HPDE6-E6E7 (cell line): Measurements from ENCODE around the gene GIMAP2.

ENCODE experiments used
- DNase-seq: peaks from one replicate; pipeline ENCODE4 v3.0.0; 2011; ENCODE audit warnings: missing footprints; ENCODE audit errors: extremely low spot score

Gene GIMAP2

DNA sequence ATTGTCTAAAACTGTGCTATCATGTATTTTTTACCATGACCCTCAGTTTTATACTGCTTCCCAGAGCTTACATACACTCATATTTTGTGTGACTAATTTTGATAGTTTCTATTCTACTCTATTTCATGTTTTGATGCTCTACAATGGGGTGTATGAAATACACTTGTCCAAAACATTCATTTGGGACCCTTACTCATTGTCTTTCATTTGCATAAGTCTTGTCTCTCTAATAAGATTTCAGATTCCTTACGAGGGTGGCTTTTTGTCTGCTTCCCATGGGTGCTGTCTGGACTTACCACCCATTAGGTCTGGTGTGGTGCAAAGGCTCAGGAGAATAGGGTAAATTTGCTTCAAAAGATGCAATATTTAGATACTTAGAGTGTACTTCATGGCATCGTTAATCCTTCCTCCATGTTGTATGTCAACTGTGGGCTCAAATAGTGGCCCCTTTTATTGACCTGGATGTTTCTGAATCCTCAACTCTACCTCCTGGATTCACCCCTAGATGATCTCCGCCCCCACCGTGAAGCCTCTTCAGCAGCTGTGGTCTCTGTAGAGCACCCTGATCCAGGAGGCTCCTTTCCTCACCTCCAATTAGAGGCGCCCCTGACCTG lies 48.1 kb downstream of the GIMAP2 start:
- no peak for DNase-seq

DNA sequence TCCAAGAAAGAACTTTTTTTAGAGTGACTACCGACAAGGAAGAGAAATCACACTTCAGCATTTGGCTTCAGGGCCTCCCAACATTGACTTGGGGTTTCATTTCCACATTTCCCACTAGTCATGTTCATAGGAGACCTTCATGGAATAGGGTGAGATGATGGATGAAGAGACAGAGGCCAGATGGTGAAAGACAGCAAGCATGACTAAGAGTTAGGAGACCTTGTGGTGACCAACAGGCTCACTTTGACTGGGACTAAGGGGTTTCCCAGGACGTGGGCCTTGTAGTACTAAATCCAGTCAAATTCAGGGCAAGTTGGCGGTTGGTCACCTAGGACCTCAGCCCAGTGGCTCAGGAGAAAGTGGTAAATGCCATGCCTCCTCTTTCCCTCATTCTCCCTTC lies 48.7 kb downstream of the GIMAP2 start:
- no peak for DNase-seq

DNA sequence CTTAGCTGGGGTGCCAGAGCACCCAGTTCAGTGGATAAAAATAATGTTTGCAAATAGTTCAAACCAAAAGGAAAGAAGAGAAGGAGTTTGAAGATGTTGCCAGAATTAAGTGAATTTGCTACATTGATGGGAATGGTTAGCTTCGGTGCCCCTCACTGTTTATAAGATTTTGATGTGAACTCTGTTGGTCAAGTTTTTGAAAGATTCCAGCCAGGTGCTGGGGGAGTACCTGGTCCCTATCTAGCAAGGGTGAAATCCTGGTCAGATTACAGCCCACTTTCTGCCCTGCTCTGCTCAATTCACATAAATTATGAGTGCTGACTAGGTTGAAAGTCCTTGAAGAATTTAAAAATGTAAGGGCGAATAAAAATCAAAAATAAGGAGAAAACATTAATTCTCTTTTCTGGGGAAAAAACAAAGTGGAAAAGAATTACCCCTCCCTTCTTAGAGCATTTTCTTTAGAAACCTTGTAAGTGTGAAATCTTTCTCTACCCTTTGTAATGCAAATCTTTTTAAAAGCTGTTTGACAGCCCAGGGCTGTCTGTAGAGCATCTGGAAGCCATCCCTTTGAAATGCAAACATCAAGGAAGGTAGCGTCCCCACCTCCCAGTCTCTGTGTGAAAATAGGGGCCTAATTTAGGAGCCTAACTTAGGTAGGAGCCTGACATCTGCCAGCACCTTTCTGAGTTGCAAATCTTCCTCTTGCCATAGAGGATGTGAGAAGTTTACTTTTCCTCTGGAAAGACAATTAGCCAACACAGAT lies 50.3 kb downstream of the GIMAP2 start:
- no peak for DNase-seq

DNA sequence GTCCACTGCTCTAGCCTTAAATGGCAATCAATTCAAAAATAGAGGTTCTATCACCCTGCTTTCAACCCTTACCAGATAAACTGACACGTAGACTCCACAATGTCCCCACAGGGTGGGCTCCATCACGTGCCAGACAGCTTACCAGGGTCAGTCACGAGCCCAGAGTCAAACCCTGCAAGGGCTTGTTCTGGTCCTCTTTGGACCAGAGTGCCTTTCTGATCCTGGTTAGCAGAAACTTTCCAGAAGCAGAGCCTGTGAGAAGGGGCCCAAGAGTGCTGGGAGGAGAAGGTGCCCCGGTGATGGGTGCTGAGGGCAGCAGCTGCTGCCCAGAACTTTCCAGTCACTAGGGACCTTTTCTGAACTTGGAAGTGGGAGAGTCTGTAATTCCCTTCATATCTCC lies 51.4 kb downstream of the GIMAP2 start:
- DNase-seq = no peak

DNA sequence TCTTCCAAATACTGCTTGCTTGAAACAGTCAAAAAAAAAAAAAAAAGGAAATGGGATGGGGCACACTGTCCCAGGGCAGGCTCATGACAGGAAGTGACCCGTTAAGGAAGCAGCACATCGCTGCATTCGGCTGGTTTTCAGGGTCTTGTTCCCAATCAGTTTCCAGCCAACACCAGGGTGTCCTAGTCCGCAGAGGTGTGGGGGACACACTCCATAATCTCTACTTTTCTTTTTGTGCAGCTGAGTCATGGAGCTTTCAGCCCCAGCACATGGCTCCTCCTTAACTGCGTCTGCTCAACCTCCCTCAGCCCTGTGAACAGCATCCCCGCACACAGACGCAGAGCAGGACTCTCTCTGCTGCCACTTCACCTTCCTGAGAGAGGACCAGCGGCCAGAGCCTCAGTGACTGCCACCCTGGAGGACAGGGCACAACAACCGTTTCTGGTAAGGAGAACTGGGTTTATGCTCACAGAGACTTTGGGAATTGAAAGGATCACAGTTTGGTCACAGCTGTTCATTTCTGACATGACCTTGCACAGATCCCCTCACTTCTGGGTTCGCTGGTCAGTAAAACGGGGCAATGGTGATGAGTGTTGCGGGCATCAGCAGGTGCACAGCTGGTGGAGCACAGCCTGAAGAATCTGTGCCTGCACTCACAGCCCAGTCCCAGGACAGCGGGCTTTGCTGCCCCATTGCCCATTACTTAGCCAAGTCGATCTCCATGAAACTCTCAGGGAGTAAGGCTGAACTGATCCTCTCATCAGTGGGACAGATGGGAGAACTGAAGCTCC lies 52.0 kb downstream of the GIMAP2 start, which contains the start of gene GIMAP5:
GIMAP5 (plus strand) TSS at position 154 of the 791 bp plus-strand sequence. CDS start 3,467 bp downstream, outside the sequence.
- DNase-seq = no peak

DNA sequence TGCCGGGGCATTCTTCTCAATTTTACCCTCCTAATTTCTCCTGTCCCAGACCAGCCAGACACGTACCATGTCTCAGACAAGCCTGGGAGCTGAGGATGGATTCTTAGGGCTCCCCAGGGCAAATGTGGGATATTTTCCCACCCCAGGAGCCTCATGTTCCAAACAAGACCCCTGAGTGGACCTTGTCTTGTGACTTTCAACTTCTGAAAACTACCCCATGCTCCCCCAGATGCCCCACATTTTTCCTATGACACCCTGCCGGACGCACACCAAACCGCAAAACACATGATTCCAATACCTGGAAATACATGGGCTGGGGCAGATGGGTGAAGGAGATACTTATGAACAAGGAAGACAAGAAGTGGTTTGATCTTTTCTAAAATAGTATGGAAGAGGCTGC lies 52.6 kb downstream of the GIMAP2 start:
- DNase-seq = no peak

DNA sequence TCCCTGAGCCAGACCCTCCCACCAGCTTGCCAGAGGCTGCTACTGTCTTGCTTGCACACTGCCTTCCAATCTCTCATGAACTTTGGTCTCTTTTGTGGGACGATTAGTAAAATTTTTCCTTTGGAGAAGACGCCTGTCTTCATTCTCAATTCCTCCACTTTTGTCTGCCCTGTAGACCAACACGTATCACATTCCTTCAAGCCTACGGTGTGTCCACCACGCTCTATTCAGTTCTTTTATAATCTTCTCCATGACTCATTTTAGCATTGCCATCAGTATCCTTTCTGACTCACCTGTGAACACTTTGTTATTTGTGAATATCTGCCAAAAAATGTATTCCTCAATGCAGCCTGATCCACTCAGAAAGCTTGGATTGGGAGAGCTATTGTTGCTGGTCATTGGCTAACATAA lies 53.1 kb downstream of the GIMAP2 start:
- no peak for DNase-seq

DNA sequence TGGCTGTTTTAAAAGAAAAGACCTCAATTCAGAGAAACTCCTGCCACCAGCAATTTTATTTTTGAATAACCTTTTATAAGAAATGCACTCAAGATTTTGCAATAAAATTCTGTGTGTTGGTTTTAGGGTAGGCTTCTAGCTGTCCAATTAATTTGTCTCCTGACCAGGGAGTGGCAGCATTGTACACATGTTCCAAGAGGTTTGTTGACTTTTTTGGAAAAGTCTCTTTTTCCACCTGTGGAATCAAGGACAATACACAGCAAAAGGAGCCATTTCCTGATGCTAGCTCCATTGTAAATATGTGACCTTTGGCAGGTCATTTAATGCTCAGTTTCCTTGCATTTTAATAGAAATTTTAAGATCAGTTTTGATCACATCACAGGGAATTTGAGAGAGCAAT lies 53.5 kb downstream of the GIMAP2 start:
- DNase-seq = no peak

DNA sequence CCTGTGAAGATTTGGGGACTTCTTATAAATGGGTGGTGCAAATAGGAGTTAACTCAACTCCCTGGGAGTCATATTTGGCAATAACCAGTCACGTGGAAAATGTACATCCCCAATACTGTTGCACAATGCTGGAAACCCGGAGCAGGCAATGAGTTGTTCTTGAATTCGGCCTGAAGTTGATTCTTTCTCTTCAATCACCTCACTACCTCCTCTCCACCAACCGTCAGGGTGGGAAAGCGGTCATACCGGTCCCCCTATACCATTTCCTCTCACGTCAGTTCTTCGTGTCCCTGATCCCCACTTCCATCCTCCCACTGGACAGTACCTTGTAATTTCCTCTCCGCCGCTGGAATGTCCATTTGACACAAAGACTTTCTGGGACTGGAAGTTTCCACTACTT lies 54.5 kb downstream of the GIMAP2 start:
- DNase-seq = no peak

DNA sequence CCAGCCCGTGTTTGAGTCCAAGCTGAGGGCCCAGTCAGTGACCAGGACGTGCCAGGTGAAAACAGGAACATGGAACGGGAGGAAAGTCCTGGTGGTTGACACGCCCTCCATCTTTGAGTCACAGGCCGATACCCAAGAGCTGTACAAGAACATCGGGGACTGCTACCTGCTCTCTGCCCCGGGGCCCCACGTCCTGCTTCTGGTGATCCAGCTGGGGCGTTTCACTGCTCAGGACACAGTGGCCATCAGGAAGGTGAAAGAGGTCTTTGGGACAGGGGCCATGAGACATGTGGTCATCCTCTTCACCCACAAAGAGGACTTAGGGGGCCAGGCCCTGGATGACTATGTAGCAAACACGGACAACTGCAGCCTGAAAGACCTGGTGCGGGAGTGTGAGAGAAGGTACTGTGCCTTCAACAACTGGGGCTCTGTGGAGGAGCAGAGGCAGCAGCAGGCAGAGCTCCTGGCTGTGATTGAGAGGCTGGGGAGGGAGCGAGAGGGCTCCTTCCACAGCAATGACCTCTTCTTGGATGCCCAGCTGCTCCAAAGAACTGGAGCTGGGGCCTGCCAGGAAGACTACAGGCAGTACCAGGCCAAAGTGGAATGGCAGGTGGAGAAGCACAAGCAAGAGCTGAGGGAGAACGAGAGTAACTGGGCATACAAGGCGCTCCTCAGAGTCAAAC lies 56.9 kb downstream of the GIMAP2 start:
- no peak for DNase-seq
